GM21526 (cell line): ENCODE measurements around the gene FBXL5.

Experiments used
- ATAC-seq: cut with Tn5 transposase; IDR thresholded peaks from one replicate; pipeline ENCODE4 v1.9.1; 2021; ENCODE audit warnings: moderate library complexity; ENCODE audit not compliant: unreplicated experiment, low FRiP score

FBXL5 gene

GRCh38 chr4:15655223-15656037 is at the start of gene FBXL5:
TSS of gene FBXL5 (minus strand) at chr4:15655357. CDS start at chr4:15655287, 70 bp downstream.
- peak; percentile 69 for ATAC-seq

- ATAC-seq = no peak
These were observed 49.0 kb upstream of the FBXL5 start for GRCh38 chr4:15704129-15704528.

- ATAC-seq = no peak
These were observed 48.3 kb upstream of the FBXL5 start for GRCh38 chr4:15703439-15703838.

GRCh38 chr4:15702941-15703403 is 47.8 kb upstream of the FBXL5 start, which contains the start of gene BST1:
TSS of gene BST1 (plus strand) at chr4:15703065. CDS start at chr4:15703145, 80 bp downstream.
- no peak for ATAC-seq

- ATAC-seq = no peak
These were observed 41.7 kb upstream of the FBXL5 start for GRCh38 chr4:15696866-15697265.

- ATAC-seq = no peak
These were observed 40.6 kb upstream of the FBXL5 start for GRCh38 chr4:15695729-15696128.

GRCh38 chr4:15695240-15695699 is 40.1 kb upstream of the FBXL5 start:
- no peak for ATAC-seq

- no peak for ATAC-seq
These were observed 39.3 kb upstream of the FBXL5 start for GRCh38 chr4:15694431-15694830.

- ATAC-seq = no peak
These were observed 37.4 kb upstream of the FBXL5 start for GRCh38 chr4:15692602-15693001.

GRCh38 chr4:15691346-15692135 is 36.4 kb upstream of the FBXL5 start:
- no peak for ATAC-seq

- ATAC-seq = no peak
These were observed 35.1 kb upstream of the FBXL5 start for GRCh38 chr4:15690020-15690809.

GRCh38 chr4:15689540-15689939 is 34.4 kb upstream of the FBXL5 start:
- no peak for ATAC-seq

GRCh38 chr4:15688051-15688450 is 32.9 kb upstream of the FBXL5 start:
- no peak for ATAC-seq

GRCh38 chr4:15684498-15684897 is 29.3 kb upstream of the FBXL5 start:
- ATAC-seq = no peak

- no peak for ATAC-seq
These were observed 28.0 kb upstream of the FBXL5 start for GRCh38 chr4:15683143-15683495.

- ATAC-seq = no peak
These were observed 27.3 kb upstream of the FBXL5 start for GRCh38 chr4:15682242-15683142.

- ATAC-seq = peak; percentile 91
These were observed 26.4 kb upstream of the FBXL5 start, which contains the start of gene FAM200B for GRCh38 chr4:15681372-15682241. TSS of gene FAM200B (plus strand) at chr4:15681827. CDS start at chr4:15686978, 5,151 bp downstream.

- ATAC-seq = no peak
These were observed 25.9 kb upstream of the FBXL5 start for GRCh38 chr4:15681067-15681371.

GRCh38 chr4:15677507-15677988 is 22.4 kb upstream of the FBXL5 start:
- ATAC-seq = no peak
